Stimulated activated CD8-positive, alpha-beta memory T cell treated with anti-CD3 and anti-CD28 coated beads, Interleukin-7, amount 100 ng/mL, for 24 hours (primary cell): ENCODE data around the gene MAMDC2.

Experiments
- DNase-seq: peaks from one replicate; pipeline ENCODE4 v3.0.0-alpha.2; 2020; ENCODE audit warnings: low read depth

Gene MAMDC2

GRCh38 chr9:70043689-70044489, at the start of gene MAMDC2:
Gene MAMDC2, plus strand, starts transcription at chr9:70043848. Its CDS starts 350 bp downstream, at chr9:70044198.
- DNase-seq = no peak

GRCh38 chr9:69995846-69996245, 47.8 kb upstream of the MAMDC2 start:
- no peak for DNase-seq

GRCh38 chr9:69996967-69997366, 46.7 kb upstream of the MAMDC2 start:
- no peak for DNase-seq

- DNase-seq = no peak
Observed at GRCh38 chr9:69997524-69997923, 46.1 kb upstream of the MAMDC2 start.

- DNase-seq = no peak
Observed at GRCh38 chr9:69999315-69999714, 44.3 kb upstream of the MAMDC2 start.

- no peak for DNase-seq
Observed at GRCh38 chr9:70000469-70000868, 43.2 kb upstream of the MAMDC2 start.

GRCh38 chr9:70003901-70004714, 39.5 kb upstream of the MAMDC2 start:
- no peak for DNase-seq

GRCh38 chr9:70006306-70006705, 37.3 kb upstream of the MAMDC2 start:
- no peak for DNase-seq

- no peak for DNase-seq
Observed at GRCh38 chr9:70007831-70008230, 35.8 kb upstream of the MAMDC2 start.

GRCh38 chr9:70010015-70010414, 33.6 kb upstream of the MAMDC2 start:
- no peak for DNase-seq

- DNase-seq = no peak
Observed at GRCh38 chr9:70011366-70011765, 32.3 kb upstream of the MAMDC2 start.

GRCh38 chr9:70012569-70012968, 31.1 kb upstream of the MAMDC2 start:
- no peak for DNase-seq

- no peak for DNase-seq
Observed at GRCh38 chr9:70013598-70014196, 30.0 kb upstream of the MAMDC2 start.

- no peak for DNase-seq
Observed at GRCh38 chr9:70015099-70015498, 28.5 kb upstream of the MAMDC2 start.

GRCh38 chr9:70020217-70020616, 23.4 kb upstream of the MAMDC2 start:
- DNase-seq = no peak

GRCh38 chr9:70020991-70021571, 22.6 kb upstream of the MAMDC2 start:
- DNase-seq = no peak

GRCh38 chr9:70028287-70028686, 15.4 kb upstream of the MAMDC2 start:
- no peak for DNase-seq

- DNase-seq = no peak
Observed at GRCh38 chr9:70030156-70030555, 13.5 kb upstream of the MAMDC2 start.

GRCh38 chr9:70031141-70031545, 12.5 kb upstream of the MAMDC2 start:
- DNase-seq = no peak

- DNase-seq = no peak
Observed at GRCh38 chr9:70034271-70034711, 9.4 kb upstream of the MAMDC2 start.

- DNase-seq = no peak
Observed at GRCh38 chr9:70035691-70036090, 8.0 kb upstream of the MAMDC2 start.

- no peak for DNase-seq
Observed at GRCh38 chr9:70036641-70037040, 7.0 kb upstream of the MAMDC2 start.
